GM04504 (cell line): Measurements from ENCODE around the gene RFX4.
"Not testable (repeated sequence)": the region's sequence is repeated elsewhere in the genome, so short reads cannot be mapped to it uniquely, and the experiment has no call there.

Experiments
- DNase-seq: peaks from one replicate; pipeline ENCODE4 v3.0.0-alpha.2; 2012; ENCODE audit warnings: low read depth

RFX4 gene

DNA sequence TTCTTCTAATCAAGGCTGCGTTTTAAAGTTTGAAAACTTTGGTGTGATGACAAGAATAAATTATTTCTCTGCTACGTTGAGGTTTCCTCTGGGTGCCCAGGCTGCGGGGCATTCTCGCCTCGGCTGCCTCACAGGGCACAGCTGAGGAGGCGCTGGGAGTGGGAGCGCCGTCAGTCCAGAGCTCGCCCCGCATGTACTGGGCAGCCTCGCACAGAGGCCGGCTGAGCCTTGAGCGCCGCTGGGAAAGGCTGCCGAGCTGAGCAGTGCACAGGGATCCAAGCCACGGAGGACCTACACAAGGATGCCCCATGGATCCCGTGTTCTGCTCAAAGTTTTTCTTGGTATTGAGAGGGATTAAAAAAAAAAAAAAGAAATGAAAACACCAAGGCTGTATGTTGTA, 11.6 kb downstream of the RFX4 start:
- DNase-seq: no peak

DNA sequence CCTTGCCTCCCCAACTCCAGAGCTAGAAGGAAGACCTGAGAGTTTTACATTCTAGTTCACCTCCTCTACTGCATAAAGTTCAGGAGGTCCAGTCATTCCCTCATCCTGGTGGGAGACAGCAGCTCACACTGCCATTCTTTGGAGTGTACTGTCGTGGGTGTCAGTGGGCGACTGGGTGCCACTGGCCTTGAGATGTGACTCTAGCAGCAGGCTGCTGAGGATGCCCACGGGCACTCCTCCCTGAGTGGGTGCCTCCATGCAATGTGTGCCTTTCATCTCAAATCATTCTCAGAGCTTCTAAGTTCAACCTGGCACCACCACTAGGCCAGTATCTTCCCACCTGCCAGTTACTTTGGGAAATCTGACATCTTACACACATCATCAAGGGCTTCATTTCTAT, 12.5 kb downstream of the RFX4 start:
- DNase-seq: no peak

- no peak for DNase-seq
Measured at GRCh38 chr12:106598003-106598402, 15.2 kb downstream of the RFX4 start.

- DNase-seq: no peak
Measured at GRCh38 chr12:106599302-106599701, 16.5 kb downstream of the RFX4 start.

DNA sequence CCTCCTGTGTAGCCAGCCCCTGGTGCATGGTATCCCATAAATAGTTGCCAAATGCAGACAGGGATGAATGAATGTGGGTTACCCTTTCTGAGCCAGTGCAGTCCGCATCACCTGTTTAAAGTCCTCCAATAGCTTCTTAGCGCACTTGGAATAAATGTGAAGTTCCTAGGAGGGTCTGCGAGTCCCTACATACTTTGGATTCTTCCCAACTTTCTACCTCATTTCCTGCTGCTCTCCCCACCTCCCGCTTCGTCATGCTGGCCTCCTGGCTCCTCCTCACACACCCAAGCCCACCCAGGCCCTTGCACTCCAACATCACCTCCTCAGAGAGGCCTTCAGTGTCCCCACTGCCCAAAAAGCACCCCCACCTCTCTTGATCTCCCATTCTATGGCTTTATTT, 17.7 kb downstream of the RFX4 start:
- no peak for DNase-seq

GRCh38 chr12:106601031-106601430, 18.2 kb downstream of the RFX4 start:
- no peak for DNase-seq

GRCh38 chr12:106601496-106601895, 18.7 kb downstream of the RFX4 start:
- no peak for DNase-seq

DNA sequence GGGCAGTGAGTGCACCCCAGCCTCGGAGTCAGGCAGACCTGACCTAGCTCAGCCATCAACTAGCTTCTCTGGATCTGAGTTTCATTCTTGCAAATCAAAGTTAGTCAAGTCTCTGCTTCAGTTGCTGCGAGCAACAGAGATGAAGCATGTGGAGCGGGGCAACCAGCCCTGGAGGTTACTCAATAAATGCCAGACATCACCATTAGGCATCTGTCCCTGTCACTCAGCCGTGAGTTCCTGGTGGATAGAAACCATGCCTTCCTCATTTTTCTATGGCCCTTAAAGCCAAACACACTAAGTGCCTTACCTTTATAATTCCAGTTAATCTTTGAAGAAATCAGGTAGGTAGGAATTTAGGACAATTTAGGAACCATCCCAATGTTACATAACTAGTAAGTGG, 19.3 kb downstream of the RFX4 start:
- DNase-seq: no peak

DNA sequence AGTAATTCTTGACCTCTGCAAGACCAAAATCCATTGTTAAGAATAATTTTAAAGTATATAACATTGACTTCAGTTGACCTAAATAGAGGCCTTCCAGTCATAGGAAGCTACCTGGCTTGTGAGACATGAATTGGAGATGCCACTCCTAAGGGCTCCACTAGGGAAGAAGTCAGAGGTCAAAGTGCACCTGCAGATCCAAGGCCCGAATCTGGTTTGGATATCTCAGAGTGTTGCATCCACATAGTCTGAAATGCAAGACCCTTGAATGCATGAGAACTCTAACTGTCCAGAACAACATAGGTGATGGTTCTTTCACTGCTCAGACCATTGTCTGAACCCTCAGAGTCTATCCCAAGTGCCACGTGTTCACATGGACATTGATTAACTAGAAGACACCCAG, 22.4 kb downstream of the RFX4 start:
- no peak for DNase-seq

GRCh38 chr12:106620588-106620987, 37.8 kb downstream of the RFX4 start:
- DNase-seq: not testable (repeated sequence)

- DNase-seq: no peak
Measured at GRCh38 chr12:106625976-106626375, 43.2 kb downstream of the RFX4 start.

DNA sequence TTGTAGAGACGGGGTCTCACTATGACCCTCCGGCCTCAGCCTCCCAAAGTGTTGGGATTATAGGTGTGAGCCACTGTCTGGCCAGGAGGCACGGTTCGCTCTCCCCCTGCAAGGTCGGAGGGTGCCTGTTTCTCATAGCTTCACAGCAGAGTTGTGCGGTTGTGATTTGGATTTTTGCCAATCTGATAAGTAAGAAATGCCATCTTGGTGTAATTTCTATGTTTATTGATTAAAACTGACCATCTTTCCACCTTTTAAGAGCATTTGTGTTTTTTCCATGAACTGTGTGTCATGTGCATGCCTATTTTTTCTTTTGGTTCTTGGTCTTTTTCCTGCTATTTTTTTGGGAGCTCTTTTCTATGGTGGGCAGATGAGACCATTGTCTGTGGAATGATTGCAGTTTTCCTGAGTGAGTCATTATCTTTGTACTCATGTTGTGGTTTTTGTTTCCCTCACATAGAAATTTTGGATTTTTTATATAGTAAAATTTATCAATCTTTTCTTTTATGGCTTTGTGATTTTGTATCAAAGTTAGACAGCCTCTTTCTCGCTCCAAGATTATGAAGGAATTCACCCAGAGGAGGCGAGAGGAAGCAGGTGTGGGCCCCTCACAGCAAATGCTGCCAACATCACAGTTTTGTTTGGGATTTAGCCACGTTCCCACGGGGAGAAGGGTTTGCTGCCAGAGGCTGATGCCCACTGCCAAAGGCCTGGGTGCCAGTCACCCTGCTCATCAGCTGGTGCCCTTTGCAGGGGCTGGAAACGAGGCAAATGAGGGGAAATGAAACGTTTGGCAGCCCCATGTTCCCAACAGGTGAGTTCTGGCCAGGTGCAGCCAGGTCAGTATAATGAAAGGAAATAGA, 47.2 kb downstream of the RFX4 start:
- no peak for DNase-seq

DNA sequence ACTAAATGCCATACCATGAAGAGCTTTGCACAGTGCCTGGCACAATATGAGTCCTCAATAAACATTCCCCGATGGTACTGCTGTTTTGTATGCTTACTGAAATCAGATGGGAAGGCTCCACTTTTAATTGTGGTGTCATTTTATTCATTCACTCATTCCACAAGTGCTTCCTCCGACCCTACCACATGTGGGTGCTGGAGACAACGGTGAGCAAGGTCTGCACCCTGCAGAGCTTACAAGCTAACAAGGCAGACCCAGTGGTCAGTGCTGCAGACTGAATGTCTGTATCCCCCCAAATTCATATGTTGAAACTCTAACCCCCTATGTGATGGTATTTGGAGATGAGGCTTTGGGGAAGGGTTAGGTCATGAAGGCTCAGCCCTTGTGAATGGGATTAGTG, 48.3 kb downstream of the RFX4 start:
- no peak for DNase-seq

DNA sequence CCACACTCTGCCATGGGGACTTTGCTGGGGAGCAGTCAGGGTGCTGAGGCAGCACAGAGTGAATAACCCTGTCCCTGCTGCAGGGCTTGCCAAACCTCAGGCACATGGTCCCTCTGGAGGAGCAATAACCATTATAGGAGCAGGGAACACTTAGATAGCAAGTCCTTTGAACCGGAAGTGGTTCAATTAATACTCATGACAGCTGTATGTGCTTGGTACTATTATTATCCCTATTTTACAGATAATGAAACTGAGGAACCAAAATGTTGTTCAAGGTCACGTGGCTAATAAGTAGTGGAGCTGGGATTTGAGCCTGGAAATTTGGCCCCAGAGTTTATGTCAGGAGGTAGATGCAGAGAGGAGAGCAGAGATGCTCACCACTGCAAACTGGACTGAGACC, 49.0 kb downstream of the RFX4 start:
- no peak for DNase-seq

DNA sequence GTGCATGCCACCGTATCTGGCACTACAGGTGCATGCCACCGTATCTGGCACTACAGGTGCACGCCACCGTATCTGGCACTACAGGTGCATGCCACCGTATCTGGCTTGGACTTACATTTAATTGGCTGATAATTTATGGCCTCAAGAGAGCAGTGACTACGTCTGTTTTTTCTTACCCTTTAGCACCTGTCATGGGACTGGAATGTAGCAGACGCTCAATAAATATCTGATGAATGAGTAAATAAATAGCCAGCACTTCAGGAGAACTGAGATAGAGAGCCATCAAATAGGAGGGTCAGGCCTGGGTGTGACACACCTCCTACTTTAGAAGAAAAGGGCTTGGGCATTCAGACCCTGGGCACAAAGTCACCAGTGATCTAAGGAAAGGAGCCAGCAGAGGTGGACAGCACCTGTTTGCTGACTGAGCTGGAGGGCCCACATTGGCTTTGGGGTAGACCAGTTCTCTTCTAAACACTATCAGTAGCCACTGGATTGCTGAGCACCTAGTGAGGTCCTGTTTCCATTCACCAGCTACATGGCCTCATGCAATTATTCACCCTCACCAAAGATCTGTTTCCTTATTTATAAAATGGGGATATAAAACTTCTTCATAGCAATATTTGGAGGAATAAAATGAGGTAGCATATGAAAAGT, 50.1 kb downstream of the RFX4 start:
- DNase-seq: no peak

DNA sequence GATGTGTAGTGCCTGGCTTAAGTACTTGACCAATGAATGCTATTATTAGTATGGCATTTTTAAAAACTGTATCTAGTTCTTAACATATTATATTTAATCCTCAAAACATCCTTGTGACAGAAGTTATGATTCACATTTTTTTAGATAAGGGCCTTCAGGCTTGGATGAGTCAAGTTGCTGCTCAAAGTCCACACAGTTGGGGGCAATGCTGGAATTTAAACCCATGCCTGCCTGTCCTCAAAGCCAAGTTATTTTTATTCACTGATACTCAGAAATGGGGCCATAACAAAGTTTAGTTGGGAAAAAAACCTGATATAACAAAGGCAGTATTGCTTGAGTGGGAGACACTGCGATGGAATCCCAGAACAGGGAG, 50.6 kb downstream of the RFX4 start:
- no peak for DNase-seq

DNA sequence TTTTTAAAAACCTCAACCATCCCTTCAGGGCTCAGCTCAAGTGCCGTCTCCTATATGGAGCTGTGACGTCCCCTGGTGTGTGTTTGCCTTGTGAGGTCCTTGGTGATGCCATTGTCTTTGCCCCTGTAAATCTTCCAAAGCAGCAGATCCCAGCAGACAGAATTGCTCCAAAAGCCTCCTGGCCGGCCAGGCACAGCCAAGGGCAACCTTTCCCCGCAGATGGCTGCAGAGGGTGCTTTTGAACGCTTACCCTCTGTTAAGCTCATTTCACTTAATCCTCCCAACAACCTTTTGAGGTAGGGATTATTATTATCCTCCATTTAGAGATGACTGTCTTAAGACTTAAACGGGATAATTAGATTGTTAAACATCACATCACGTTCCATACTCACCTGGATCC, 51.4 kb downstream of the RFX4 start:
- no peak for DNase-seq

DNA sequence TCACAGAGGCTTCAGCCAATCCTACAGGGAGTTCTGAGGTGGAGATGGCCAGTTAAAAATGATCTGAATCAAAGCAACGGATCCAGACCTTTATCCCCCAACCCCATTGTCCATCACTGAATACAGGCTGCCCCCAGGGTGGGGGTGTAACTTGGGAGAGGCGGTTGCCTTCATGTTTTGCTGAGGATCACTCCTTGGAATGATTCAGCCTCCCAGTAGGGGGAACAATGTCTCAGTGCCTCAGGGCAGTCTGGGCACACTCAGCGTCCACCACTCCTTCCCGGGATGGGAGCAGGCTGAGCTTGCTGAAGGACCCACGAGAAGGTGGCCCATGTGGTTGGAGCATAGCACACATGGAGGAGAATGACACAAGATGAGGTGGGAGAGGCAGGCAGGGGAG, 60.2 kb downstream of the RFX4 start:
- DNase-seq: no peak

DNA sequence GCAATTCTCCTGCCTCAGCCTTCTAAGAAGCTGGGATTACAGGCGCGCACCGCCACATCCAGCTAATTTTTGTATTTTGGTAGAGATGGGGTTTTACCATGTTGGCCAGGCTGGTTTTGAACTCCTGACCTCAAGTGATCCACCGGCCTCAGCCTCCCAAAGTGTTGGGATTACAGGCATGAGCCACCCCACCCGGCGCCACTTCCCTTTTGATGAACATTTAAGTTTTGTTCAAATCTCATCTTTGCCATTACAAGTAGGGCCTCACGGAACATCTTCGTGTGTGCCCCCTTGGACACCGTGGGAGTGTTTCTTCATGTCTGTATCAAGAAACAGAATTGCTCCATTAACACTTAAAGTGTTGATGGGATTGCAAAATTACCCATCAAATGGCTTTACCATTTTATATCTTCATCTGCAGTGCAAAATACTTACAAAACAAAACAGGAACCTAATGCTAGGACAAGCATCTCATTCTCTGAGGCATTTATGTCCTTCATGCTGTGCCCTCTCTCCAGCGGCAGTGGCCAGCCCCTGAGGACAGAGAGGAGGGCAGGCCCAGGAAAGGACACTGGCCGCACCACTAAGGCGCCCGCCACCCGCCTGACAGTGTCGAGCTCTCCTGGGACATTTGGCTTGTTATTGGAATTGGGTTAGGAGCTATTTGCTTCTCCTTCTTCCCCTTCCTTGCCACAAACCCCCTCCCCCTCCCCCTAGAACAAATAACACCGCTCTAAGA, 61.7 kb downstream of the RFX4 start:
- no peak for DNase-seq

DNA sequence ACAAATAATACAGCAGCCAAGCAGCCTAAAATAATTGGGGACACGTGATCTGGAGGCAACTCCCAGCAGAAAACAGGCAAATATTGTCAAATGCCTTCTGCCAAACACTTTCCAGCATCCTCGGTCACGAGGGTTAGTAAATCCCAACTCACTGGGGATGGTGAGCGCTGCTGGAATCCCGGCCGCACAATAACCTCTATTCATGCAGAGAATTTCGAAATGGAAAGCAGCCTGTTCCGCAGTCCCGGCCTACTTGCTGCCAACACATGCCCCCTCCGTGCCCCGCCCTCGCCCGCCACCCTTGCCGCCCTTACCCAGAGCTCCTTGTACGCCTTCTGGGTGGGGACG, 62.2 kb downstream of the RFX4 start:
- no peak for DNase-seq

DNA sequence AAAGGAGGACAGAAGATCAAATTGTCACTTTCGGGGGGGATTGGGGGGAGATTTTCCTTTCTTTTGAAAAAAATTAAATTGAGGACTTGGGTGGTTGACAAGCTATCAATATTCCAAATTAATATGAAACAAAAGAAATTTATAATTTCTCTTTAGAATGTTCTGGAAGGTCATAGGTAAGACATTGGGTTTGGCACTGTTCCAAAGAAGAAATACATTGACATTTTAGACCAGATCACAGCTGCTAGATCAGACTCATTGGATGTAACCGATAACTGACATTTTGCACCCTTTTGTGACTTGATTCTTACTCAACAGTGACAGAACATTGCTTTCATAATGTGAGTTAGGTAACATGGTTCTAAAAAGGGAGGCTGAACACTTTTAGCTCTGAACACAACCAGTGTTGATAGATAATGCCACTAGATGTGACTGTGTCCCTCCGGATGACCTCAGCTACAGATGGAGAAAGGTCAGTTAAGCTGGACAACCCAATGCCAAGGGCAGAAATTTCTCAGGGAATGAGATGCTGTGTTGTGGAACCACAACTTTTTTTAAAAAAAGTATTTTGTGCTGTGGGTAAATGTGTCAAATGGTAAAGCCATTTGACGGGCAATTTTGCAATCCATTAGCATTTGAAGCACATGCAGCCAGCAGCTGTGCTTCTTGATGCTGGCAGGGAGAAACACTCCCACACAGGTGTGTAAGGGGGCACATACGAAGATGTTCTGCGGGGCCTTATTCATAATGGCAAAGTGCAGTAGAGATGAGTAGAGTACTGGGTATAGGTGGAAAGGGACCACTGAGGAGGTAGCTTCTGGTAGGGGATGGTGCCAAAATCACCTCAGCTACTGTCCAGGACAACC, 62.9 kb downstream of the RFX4 start:
- DNase-seq: no peak

DNA sequence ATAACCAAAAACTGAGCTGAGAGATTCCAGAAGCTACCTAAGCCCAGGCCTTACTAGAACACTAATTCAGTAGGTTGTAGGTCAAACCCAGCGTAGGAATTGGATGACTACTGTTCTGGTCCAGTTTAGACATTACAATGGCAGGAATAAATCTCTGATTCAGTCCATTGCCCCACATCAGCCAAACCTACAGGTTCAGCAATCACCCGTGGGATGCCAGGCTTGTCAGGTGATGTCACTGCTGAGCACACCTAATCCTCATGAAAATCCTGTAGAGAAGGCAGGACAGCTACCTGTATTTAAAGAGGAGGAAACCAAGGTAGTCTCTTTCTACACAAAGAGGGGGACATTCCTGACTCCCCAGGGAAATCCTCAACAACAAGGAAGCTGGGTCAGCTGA, 63.7 kb downstream of the RFX4 start:
- no peak for DNase-seq
